ENCODE data around the gene LYRM4.
"Not testable (repeated sequence)": the region's sequence is repeated elsewhere in the genome, so short reads cannot be mapped to it uniquely, and the experiment has no call there.

LYRM4 gene

GRCh38 chr6:5130135-5130866, 130.4 kb downstream of the LYRM4 start:
- no peak overlapping the region for H3K4me3 ChIP-seq (ENCODE audit: low read length)
- H3K4me1 ChIP-seq (ENCODE audit: insufficient read depth, low read length), result peaks cover 19% of the 10 kb centered on the region
- no peak overlapping the region for H2AFZ ChIP-seq (ENCODE audit: low read depth, low read length)
- H3K36me3 ChIP-seq (ENCODE audit: insufficient read depth, low read length), result no peaks in the 10 kb centered on the region
- H3K9me3 ChIP-seq (ENCODE audit: low read length), result no peaks in the 10 kb centered on the region
- H3K27me3 ChIP-seq (ENCODE audit: insufficient read depth, low read length), result no peaks in the 10 kb centered on the region

GRCh38 chr6:5128351-5128750, 132.4 kb downstream of the LYRM4 start:
- no peak overlapping the region for H2AFZ ChIP-seq (ENCODE audit: low read depth, low read length)
- H3K9me3 ChIP-seq (ENCODE audit: low read length), result no peaks in the 10 kb centered on the region
- no peak overlapping the region for H3K4me3 ChIP-seq (ENCODE audit: low read length)
- H3K4me1 ChIP-seq (ENCODE audit: insufficient read depth, low read length), result peaks cover 19% of the 10 kb centered on the region
- no peaks in the 10 kb centered on the region for H3K36me3 ChIP-seq (ENCODE audit: insufficient read depth, low read length)
- H3K27me3 ChIP-seq (ENCODE audit: insufficient read depth, low read length), result no peaks in the 10 kb centered on the region

GRCh38 chr6:5127106-5127687, 133.6 kb downstream of the LYRM4 start:
- no peaks in the 10 kb centered on the region for H3K9me3 ChIP-seq (ENCODE audit: low read length)
- H2AFZ ChIP-seq (ENCODE audit: low read depth, low read length), result no peak overlapping the region
- no peak overlapping the region for H3K4me3 ChIP-seq (ENCODE audit: low read length)
- H3K27me3 ChIP-seq (ENCODE audit: insufficient read depth, low read length), result no peaks in the 10 kb centered on the region
- H3K4me1 ChIP-seq (ENCODE audit: insufficient read depth, low read length), result peaks cover 9% of the 10 kb centered on the region
- H3K36me3 ChIP-seq (ENCODE audit: insufficient read depth, low read length), result no peaks in the 10 kb centered on the region

GRCh38 chr6:5126214-5126613, 134.5 kb downstream of the LYRM4 start:
- no peak overlapping the region for H3K4me3 ChIP-seq (ENCODE audit: low read length)
- no peak overlapping the region for H2AFZ ChIP-seq (ENCODE audit: low read depth, low read length)
- no peaks in the 10 kb centered on the region for H3K9me3 ChIP-seq (ENCODE audit: low read length)

GRCh38 chr6:5125152-5126006, 135.4 kb downstream of the LYRM4 start:
- no peak overlapping the region for H3K4me3 ChIP-seq (ENCODE audit: low read length)
- no peaks in the 10 kb centered on the region for H3K27me3 ChIP-seq (ENCODE audit: insufficient read depth, low read length)
- H3K9me3 ChIP-seq (ENCODE audit: low read length), result no peaks in the 10 kb centered on the region
- no peak overlapping the region for H2AFZ ChIP-seq (ENCODE audit: low read depth, low read length)
- H3K4me1 ChIP-seq (ENCODE audit: insufficient read depth, low read length), result no peaks in the 10 kb centered on the region
- H3K36me3 ChIP-seq (ENCODE audit: insufficient read depth, low read length), result no peaks in the 10 kb centered on the region

More at GRCh38 chr6:5126214-5126613, 134.5 kb downstream of the LYRM4 start:
- Histone ChIP-seq H3K27me3 (ENCODE audit: insufficient read depth, low read length) (no peaks in the 10 kb centered on the region), H3K36me3 (ENCODE audit: insufficient read depth, low read length) (no peaks in the 10 kb centered on the region), H3K4me1 (ENCODE audit: insufficient read depth, low read length) (peaks cover under 1% of the 10 kb centered on the region)

- H3K9me3 ChIP-seq (ENCODE audit: low read length), result no peaks in the 10 kb centered on the region
- H3K27me3 ChIP-seq (ENCODE audit: insufficient read depth, low read length), result no peaks in the 10 kb centered on the region
- H3K4me1 ChIP-seq (ENCODE audit: insufficient read depth, low read length), result no peaks in the 10 kb centered on the region
- no peak overlapping the region for H2AFZ ChIP-seq (ENCODE audit: low read depth, low read length)
- no peak overlapping the region for H3K4me3 ChIP-seq (ENCODE audit: low read length)
- H3K36me3 ChIP-seq (ENCODE audit: insufficient read depth, low read length), result no peaks in the 10 kb centered on the region
Observed at GRCh38 chr6:5124526-5124925, 136.2 kb downstream of the LYRM4 start.

- no peak overlapping the region for H2AFZ ChIP-seq (ENCODE audit: low read depth, low read length)
- no peaks in the 10 kb centered on the region for H3K36me3 ChIP-seq (ENCODE audit: insufficient read depth, low read length)
- H3K4me3 ChIP-seq (ENCODE audit: low read length), result no peak overlapping the region
- H3K27me3 ChIP-seq (ENCODE audit: insufficient read depth, low read length), result no peaks in the 10 kb centered on the region
- H3K9me3 ChIP-seq (ENCODE audit: low read length), result no peaks in the 10 kb centered on the region
- no peaks in the 10 kb centered on the region for H3K4me1 ChIP-seq (ENCODE audit: insufficient read depth, low read length)
Observed at GRCh38 chr6:5123296-5124143, 137.2 kb downstream of the LYRM4 start.

- H3K36me3 ChIP-seq (ENCODE audit: insufficient read depth, low read length), result no peaks in the 10 kb centered on the region
Observed at GRCh38 chr6:5122504-5123112, 138.1 kb downstream of the LYRM4 start.

GRCh38 chr6:5121956-5122355, 138.8 kb downstream of the LYRM4 start:
- H3K4me1 ChIP-seq (ENCODE audit: insufficient read depth, low read length), result no peaks in the 10 kb centered on the region

More at GRCh38 chr6:5122504-5123112, 138.1 kb downstream of the LYRM4 start:
- H2AFZ ChIP-seq (ENCODE audit: low read depth, low read length), result no peak overlapping the region
- H3K4me1 ChIP-seq (ENCODE audit: insufficient read depth, low read length), result no peaks in the 10 kb centered on the region
- no peak overlapping the region for H3K4me3 ChIP-seq (ENCODE audit: low read length)
- no peaks in the 10 kb centered on the region for H3K9me3 ChIP-seq (ENCODE audit: low read length)
- H3K27me3 ChIP-seq (ENCODE audit: insufficient read depth, low read length), result no peaks in the 10 kb centered on the region

GRCh38 chr6:5121479-5121878, 139.3 kb downstream of the LYRM4 start:
- H3K27me3 ChIP-seq (ENCODE audit: insufficient read depth, low read length), result no peaks in the 10 kb centered on the region
- H3K9me3 ChIP-seq (ENCODE audit: low read length), result no peaks in the 10 kb centered on the region
- no peaks in the 10 kb centered on the region for H3K36me3 ChIP-seq (ENCODE audit: insufficient read depth, low read length)
- H2AFZ ChIP-seq (ENCODE audit: low read depth, low read length), result no peak overlapping the region
- no peak overlapping the region for H3K4me3 ChIP-seq (ENCODE audit: low read length)
- no peaks in the 10 kb centered on the region for H3K4me1 ChIP-seq (ENCODE audit: insufficient read depth, low read length)

More at GRCh38 chr6:5121956-5122355, 138.8 kb downstream of the LYRM4 start:
- Histone ChIP-seq H3K36me3 (ENCODE audit: insufficient read depth, low read length) (no peaks in the 10 kb centered on the region), H2AFZ (ENCODE audit: low read depth, low read length) (no peak overlapping the region), H3K27me3 (ENCODE audit: insufficient read depth, low read length) (no peaks in the 10 kb centered on the region), H3K9me3 (ENCODE audit: low read length) (no peaks in the 10 kb centered on the region), H3K4me3 (ENCODE audit: low read length) (no peak overlapping the region)

- H2AFZ ChIP-seq (ENCODE audit: low read depth, low read length); H3K36me3 ChIP-seq (ENCODE audit: insufficient read depth, low read length); H3K27me3 ChIP-seq (ENCODE audit: insufficient read depth, low read length); H3K4me3 ChIP-seq (ENCODE audit: low read length); H3K9me3 ChIP-seq (ENCODE audit: low read length); H3K4me1 ChIP-seq (ENCODE audit: insufficient read depth, low read length): not testable (repeated sequence)
Observed at GRCh38 chr6:5120543-5120942, 140.2 kb downstream of the LYRM4 start.

- Histone ChIP-seq H3K27me3 (ENCODE audit: insufficient read depth, low read length) (no peaks in the 10 kb centered on the region), H3K4me1 (ENCODE audit: insufficient read depth, low read length) (no peaks in the 10 kb centered on the region), H3K36me3 (ENCODE audit: insufficient read depth, low read length) (no peaks in the 10 kb centered on the region), H3K9me3 (ENCODE audit: low read length) (no peaks in the 10 kb centered on the region), H2AFZ (ENCODE audit: low read depth, low read length) (no peak overlapping the region), H3K4me3 (ENCODE audit: low read length) (no peak overlapping the region)
Observed at GRCh38 chr6:5120011-5120410, 140.7 kb downstream of the LYRM4 start.

Data from neuron (in vitro differentiated cells).